ENCODE data around the gene DPP8.
A peak's percentile ranks its signal among the peaks of the same experiment; 100 is the strongest.

Gene DPP8

DNA sequence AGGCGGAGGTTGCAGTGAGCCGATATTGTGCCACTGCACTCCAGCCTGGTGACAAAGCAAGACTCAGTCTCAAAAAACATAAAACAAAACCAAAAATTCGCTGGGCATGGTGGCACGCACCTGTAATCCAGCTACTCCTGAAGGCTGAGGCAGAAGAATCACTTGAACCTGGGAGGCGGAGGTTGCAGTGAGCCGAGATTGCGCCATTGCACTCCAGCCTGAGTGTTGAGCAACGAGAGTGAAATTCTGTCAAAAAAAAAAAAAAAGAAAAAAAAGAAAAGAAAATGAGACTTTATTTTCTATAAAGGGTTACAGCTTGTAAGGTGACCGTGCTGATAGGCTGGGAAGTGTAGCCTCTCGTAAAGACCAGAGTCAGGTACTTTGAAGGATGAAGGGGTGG lies 6.7 kb upstream of the DPP8 start:
- Histone ChIP-seq H3K4me1 (ENCODE audit: control insufficient read depth, insufficient read depth, low read length) (no peaks in the 10 kb centered on the region), H3K27ac (ENCODE audit: extremely low read depth, low read depth, low read length) (no peak overlapping the region), H3K36me3 (ENCODE audit: control insufficient read depth in 2 of 2, insufficient read depth in 1 of 2, low read length in 2 of 2) (no peaks in the 10 kb centered on the region), H3K4me3 (ENCODE audit: low read depth, low read length) (no peak overlapping the region), H3K9me3 (ENCODE audit: control insufficient read depth, insufficient read depth, low read depth, low read length) (no peaks in the 10 kb centered on the region)
- POLR2A ChIA-PET = no interaction called here
- TF ChIP-seq MZF1 (tag by site-specific recombination; IDR thresholded peaks at IDR 0.05; ENCODE audit: borderline replicate concordance) (no peak), ZBTB8A (tag by site-specific recombination; IDR thresholded peaks at IDR 0.05) (no peak), ZNF560 (tag by site-specific recombination; IDR thresholded peaks at IDR 0.05; ENCODE audit: borderline replicate concordance) (no peak), ZNF585B (tag by site-specific recombination; IDR thresholded peaks at IDR 0.05) (no peak), IKZF3 (tag by site-specific recombination; IDR thresholded peaks at IDR 0.05) (no peak)
- TF ChIP-seq, protein P1, sequence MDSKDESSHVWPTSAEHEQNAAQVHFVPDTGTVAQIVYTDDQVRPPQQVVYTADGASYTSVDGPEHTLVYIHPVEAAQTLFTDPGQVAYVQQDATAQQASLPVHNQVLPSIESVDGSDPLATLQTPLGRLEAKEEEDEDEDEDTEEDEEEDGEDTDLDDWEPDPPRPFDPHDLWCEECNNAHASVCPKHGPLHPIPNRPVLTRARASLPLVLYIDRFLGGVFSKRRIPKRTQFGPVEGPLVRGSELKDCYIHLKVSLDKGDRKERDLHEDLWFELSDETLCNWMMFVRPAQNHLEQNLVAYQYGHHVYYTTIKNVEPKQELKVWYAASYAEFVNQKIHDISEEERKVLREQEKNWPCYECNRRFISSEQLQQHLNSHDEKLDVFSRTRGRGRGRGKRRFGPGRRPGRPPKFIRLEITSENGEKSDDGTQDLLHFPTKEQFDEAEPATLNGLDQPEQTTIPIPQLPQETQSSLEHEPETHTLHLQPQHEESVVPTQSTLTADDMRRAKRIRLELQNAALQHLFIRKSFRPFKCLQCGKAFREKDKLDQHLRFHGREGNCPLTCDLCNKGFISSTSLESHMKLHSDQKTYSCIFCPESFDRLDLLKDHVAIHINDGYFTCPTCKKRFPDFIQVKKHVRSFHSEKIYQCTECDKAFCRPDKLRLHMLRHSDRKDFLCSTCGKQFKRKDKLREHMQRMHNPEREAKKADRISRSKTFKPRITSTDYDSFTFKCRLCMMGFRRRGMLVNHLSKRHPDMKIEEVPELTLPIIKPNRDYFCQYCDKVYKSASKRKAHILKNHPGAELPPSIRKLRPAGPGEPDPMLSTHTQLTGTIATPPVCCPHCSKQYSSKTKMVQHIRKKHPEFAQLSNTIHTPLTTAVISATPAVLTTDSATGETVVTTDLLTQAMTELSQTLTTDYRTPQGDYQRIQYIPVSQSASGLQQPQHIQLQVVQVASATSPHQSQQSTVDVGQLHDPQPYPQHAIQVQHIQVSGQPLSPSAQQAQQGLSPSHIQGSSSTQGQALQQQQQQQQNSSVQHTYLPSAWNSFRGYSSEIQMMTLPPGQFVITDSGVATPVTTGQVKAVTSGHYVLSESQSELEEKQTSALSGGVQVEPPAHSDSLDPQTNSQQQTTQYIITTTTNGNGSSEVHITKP (tag by site-specific recombination; IDR thresholded peaks at IDR 0.05) = no peak
- CTCF ChIA-PET = no interaction called here

DNA sequence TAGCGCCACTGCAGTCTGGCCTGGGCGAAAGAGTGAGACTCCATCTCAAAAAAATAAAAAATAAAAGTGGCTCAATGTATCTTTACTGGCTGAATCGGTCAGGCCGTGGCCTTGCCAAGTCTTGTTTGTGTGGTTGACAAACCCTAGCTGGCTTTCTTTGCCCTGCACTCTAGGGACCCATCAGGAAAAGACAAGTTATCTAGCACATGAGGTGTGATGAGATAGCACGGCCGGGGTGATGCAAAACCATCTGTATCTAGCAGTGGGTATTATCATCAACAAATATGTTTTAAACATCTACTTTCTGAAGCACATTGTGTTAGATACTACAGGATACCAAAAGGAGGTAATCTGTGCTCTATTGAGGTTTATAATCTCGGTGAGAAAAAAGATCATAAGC lies 3.9 kb upstream of the DPP8 start:
- CTCF ChIA-PET = no interaction called here
- H3K9me3 ChIP-seq (ENCODE audit: control insufficient read depth, insufficient read depth, low read depth, low read length) = no peaks in the 10 kb centered on the region
- H3K4me3 ChIP-seq (ENCODE audit: low read depth, low read length) = no peak overlapping the region
- H3K27ac ChIP-seq (ENCODE audit: extremely low read depth, low read depth, low read length) = no peak overlapping the region
- H3K4me1 ChIP-seq (ENCODE audit: control insufficient read depth, insufficient read depth, low read length) = peaks cover 8% of the 10 kb centered on the region; the same call in 1 of the 2 replicates
- POLR2A ChIA-PET = no interaction called here
- TF ChIP-seq, protein P2, sequence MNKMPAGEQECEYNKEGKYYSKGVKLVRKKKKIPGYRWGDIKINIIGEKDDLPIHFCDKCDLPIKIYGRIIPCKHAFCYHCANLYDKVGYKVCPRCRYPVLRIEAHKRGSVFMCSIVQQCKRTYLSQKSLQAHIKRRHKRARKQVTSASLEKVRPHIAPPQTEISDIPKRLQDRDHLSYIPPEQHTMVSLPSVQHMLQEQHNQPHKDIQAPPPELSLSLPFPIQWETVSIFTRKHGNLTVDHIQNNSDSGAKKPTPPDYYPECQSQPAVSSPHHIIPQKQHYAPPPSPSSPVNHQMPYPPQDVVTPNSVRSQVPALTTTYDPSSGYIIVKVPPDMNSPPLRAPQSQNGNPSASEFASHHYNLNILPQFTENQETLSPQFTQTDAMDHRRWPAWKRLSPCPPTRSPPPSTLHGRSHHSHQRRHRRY (tag by site-specific recombination; IDR thresholded peaks at IDR 0.05) = no peak
- TF ChIP-seq, protein P3, sequence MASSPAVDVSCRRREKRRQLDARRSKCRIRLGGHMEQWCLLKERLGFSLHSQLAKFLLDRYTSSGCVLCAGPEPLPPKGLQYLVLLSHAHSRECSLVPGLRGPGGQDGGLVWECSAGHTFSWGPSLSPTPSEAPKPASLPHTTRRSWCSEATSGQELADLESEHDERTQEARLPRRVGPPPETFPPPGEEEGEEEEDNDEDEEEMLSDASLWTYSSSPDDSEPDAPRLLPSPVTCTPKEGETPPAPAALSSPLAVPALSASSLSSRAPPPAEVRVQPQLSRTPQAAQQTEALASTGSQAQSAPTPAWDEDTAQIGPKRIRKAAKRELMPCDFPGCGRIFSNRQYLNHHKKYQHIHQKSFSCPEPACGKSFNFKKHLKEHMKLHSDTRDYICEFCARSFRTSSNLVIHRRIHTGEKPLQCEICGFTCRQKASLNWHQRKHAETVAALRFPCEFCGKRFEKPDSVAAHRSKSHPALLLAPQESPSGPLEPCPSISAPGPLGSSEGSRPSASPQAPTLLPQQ (tag by site-specific recombination; IDR thresholded peaks at IDR 0.05) = no peak
- TF ChIP-seq OVOL3 (tag by site-specific recombination; IDR thresholded peaks at IDR 0.05) = no peak
- TF ChIP-seq FEZF1 (tag by site-specific recombination; IDR thresholded peaks at IDR 0.05) = no peak
- no peak for TF ChIP-seq ZNF324 (tag by site-specific recombination; IDR thresholded peaks at IDR 0.05)
- no peaks in the 10 kb centered on the region for H3K36me3 ChIP-seq (ENCODE audit: control insufficient read depth in 2 of 2, insufficient read depth in 1 of 2, low read length in 2 of 2)

DNA sequence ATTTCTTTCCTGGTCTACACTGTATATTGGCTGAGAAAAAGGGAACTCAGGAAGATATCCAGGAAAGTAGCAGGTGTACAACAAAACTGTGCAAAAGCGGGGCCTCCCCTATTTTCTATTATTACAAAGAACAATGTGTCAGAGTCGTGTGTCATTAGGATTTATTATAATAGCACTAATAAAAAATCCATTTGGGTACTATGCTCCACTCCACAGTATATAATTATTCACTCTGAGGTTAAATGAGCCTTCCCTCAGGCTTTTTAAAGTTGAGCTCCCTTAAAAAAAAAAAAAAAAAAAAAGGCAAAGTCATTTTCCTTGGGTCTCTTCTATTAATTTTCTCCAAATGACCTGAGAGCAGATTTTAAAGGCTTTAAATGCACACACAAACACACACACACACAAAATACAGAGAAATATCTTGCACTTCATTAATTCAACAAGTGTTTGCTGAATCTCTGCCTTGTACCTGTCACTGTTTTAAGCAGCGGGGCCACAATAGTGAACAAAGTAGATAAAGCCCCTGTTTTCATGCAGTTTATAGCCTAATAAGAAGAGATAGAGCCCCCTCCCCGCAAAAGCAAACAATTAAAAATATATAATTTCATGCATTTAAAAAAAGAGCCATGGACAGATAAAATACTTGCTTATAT lies 1.3 kb upstream of the DPP8 start:
- no peak overlapping the region for H3K4me3 ChIP-seq (ENCODE audit: low read depth, low read length)
- H3K27ac ChIP-seq (ENCODE audit: extremely low read depth, low read depth, low read length) = no peak overlapping the region
- peaks cover 14% of the 10 kb centered on the region for H3K4me1 ChIP-seq (ENCODE audit: control insufficient read depth, insufficient read depth, low read length)
- ChIA-PET POLR2A (interaction anchor here (0.6 to 2.2 kb wide), 3 partner anchors 9 to 92 kb away, joined by 3 to 10 read pairs (median 3); partner anchors contain the start of gene INTS14), CTCF (interaction anchor here (0.6 to 1.5 kb wide), 4 partner anchors 9 to 118 kb away, joined by 3 to 11 read pairs (median 4); no protein-coding TSS in a partner anchor)
- H3K9me3 ChIP-seq (ENCODE audit: control insufficient read depth, insufficient read depth, low read depth, low read length) = no peaks in the 10 kb centered on the region
- peaks cover 4 to 16% of the 10 kb centered on the region in 2 experiments; a peak in 1 of 3 replicates for H3K36me3 ChIP-seq (ENCODE audit: control insufficient read depth in 2 of 2, insufficient read depth in 1 of 2, low read length in 2 of 2)
- no peak for TF ChIP-seq ZNF830 (tag by site-specific recombination; IDR thresholded peaks at IDR 0.05; ENCODE audit: low read depth)
- TF ChIP-seq, protein P4, sequence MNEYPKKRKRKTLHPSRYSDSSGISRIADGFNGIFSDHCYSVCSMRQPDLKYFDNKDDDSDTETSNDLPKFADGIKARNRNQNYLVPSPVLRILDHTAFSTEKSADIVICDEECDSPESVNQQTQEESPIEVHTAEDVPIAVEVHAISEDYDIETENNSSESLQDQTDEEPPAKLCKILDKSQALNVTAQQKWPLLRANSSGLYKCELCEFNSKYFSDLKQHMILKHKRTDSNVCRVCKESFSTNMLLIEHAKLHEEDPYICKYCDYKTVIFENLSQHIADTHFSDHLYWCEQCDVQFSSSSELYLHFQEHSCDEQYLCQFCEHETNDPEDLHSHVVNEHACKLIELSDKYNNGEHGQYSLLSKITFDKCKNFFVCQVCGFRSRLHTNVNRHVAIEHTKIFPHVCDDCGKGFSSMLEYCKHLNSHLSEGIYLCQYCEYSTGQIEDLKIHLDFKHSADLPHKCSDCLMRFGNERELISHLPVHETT (tag by site-specific recombination; IDR thresholded peaks at IDR 0.05) = no peak
- peak; percentile 90 for TF ChIP-seq SCRT1 (tag by site-specific recombination; IDR thresholded peaks at IDR 0.05; ENCODE audit: borderline replicate concordance)
- TF ChIP-seq, protein P5, sequence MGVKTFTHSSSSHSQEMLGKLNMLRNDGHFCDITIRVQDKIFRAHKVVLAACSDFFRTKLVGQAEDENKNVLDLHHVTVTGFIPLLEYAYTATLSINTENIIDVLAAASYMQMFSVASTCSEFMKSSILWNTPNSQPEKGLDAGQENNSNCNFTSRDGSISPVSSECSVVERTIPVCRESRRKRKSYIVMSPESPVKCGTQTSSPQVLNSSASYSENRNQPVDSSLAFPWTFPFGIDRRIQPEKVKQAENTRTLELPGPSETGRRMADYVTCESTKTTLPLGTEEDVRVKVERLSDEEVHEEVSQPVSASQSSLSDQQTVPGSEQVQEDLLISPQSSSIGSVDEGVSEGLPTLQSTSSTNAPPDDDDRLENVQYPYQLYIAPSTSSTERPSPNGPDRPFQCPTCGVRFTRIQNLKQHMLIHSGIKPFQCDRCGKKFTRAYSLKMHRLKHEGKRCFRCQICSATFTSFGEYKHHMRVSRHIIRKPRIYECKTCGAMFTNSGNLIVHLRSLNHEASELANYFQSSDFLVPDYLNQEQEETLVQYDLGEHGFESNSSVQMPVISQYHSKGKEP (tag by site-specific recombination; IDR thresholded peaks at IDR 0.05) = no peak
- no peak for TF ChIP-seq ZBTB48 (tag by site-specific recombination; IDR thresholded peaks at IDR 0.05)
- TF ChIP-seq ZNF221 (tag by site-specific recombination; IDR thresholded peaks at IDR 0.05; ENCODE audit: borderline replicate concordance) = no peak
- no peak for TF ChIP-seq ZNF558 (tag by site-specific recombination; IDR thresholded peaks at IDR 0.05)
- no peak for TF ChIP-seq ZNF501 (tag by site-specific recombination; IDR thresholded peaks at IDR 0.05)
- TF ChIP-seq TCF7L2 (IDR thresholded peaks at IDR 0.05; ENCODE audit: borderline replicate concordance, low read depth, low read length) = no peak
- TF ChIP-seq ZNF169 (tag by site-specific recombination; IDR thresholded peaks at IDR 0.05) = no peak
- no peak for TF ChIP-seq ZNF174 (tag by site-specific recombination; IDR thresholded peaks at IDR 0.05)
- TF ChIP-seq HOXA7 (CRISPR knock-in tag; IDR thresholded peaks at IDR 0.05; ENCODE audit: borderline replicate concordance) = no peak
